ENCODE measurements around the gene DDX54.
A peak's percentile ranks its signal among the peaks of the same experiment; 100 is the strongest.

- peak; percentile 57 for TF ChIP-seq SP2 (IDR thresholded peaks at IDR 0.05; ENCODE audit: low read length)
- TF ChIP-seq POLR2A (IDR thresholded peaks at IDR 0.05; ENCODE audit: control extremely low read depth in 1 of 2, low read depth in 2 of 2, low read length in 2 of 2): peak in 1 of 2 experiments; percentile 40; a peak in 1 of 3 replicates
- TF ChIP-seq CTCF (IDR thresholded peaks at IDR 0.05; ENCODE audit: control extremely low read depth in 1 of 3, insufficient read depth in 1 of 3, low read depth in 1 of 3, low read length in 3 of 3): no peak
- TF ChIP-seq CHD2 (IDR thresholded peaks at IDR 0.05; ENCODE audit: low read length): peak; percentile 73
- TF ChIP-seq CREB1 (IDR thresholded peaks at IDR 0.05): no peak
- TF ChIP-seq ZNF274 (IDR thresholded peaks at IDR 0.05; ENCODE audit: borderline replicate concordance, extremely low read depth, low read length): no peak
- no peak for TF ChIP-seq GABPA (IDR thresholded peaks at IDR 0.05; ENCODE audit: borderline replicate concordance, insufficient read depth, low read length)
- TF ChIP-seq CEBPB (IDR thresholded peaks at IDR 0.05; ENCODE audit: low read depth, low read length): no peak
- no peak for TF ChIP-seq EZH2 (IDR thresholded peaks at IDR 0.05; ENCODE audit: low read depth, low read length, severe bottlenecking)
- no peak for TF ChIP-seq RXRA (IDR thresholded peaks at IDR 0.05; ENCODE audit: insufficient read depth, low read depth, low read length)
- no peak for TF ChIP-seq RNF2 (IDR thresholded peaks at IDR 0.05; ENCODE audit: borderline replicate concordance, low read depth, low read length, missing control alignments, poor library complexity, severe bottlenecking)
- TF ChIP-seq POLR2AphosphoS5 (IDR thresholded peaks at IDR 0.05; ENCODE audit: low read depth, low read length): no peak; the same call in none of the 2 replicates
- no peak for TF ChIP-seq BACH1 (IDR thresholded peaks at IDR 0.05; ENCODE audit: low read length)
These were observed 438 bp downstream of the DDX54 start for GRCh38 chr12:113184900-113185179.
